OCI-LY7 (cell line): ENCODE measurements around the gene CREG2.

ENCODE experiments used
- CTCF ChIP-seq: fragments of 200-600 bp; sonication (generic); conservative IDR thresholded peaks from 2 replicates; pipeline ENCODE4 v1.5.1; 2014; ENCODE audit warnings: mild to moderate bottlenecking, antibody characterized with exemption, low read length, moderate library complexity, mixed read lengths
- EZH2phosphoT487 ChIP-seq: fragments of 200-600 bp; sonication (generic); IDR thresholded peaks from 2 replicates; pipeline ENCODE4 v1.6.1; 2018; ENCODE audit warnings: low read depth, borderline replicate concordance, mild to moderate bottlenecking, mixed run types, antibody characterized with exemption, low read length, moderate library complexity, mixed read lengths

- TF ChIP-seq CTCF (no peak), EZH2phosphoT487 (no peak)
These were observed 45.3 kb upstream of the CREG2 start for GRCh38 chr2:101432411-101433181.
